Astrocyte (in vitro differentiated cells and primary cell): Measurements from ENCODE around the gene GPR137B. TPM values are rescaled to one million over a fixed set of nuclear protein-coding genes. Genes with fewer than 3 reads are reported as not detected.

Source experiments
- DNase-seq: peaks from one replicate; pipeline ENCODE4 v3.0.0-alpha.2; 2010; ENCODE audit warnings: low read depth
- FAIRE-seq: peaks from 2 replicates; lab custom pipeline; 2011; peaks lifted over from hg19 to GRCh38; lab: Jason Lieb, UNC
- H2AFZ ChIP-seq: 2 replicates; pipeline ENCODE4 v1.6.0; 2012; ENCODE audit warnings: low read depth, low read length, inconsistent platforms
- H3K27ac ChIP-seq: 2 replicates; pipeline ENCODE4 v1.5.1; 2011; ENCODE audit warnings: low read depth, low read length, inconsistent platforms
- H3K27me3 ChIP-seq: 2 replicates; pipeline ENCODE4 v1.6.0; 2011; ENCODE audit warnings: low read length, inconsistent platforms; ENCODE audit not compliant: insufficient read depth
- H3K36me3 ChIP-seq: 2 replicates; pipeline ENCODE4 v1.5.1; 2011; ENCODE audit warnings: low read length, inconsistent platforms; ENCODE audit not compliant: insufficient read depth
- H3K4me1 ChIP-seq: 2 replicates; pipeline ENCODE4 v1.5.1; 2011; ENCODE audit warnings: low read length, inconsistent platforms; ENCODE audit not compliant: insufficient read depth
- H3K4me2 ChIP-seq: 2 replicates; pipeline ENCODE4 v1.6.0; 2012; ENCODE audit warnings: low read length, inconsistent platforms
- H3K4me3 ChIP-seq: 2 replicates; pipeline ENCODE4 v1.5.1; 2011; ENCODE audit warnings: low read depth, mild to moderate bottlenecking, low read length, inconsistent platforms; ENCODE audit not compliant: insufficient read depth
- H3K79me2 ChIP-seq: 2 replicates; pipeline ENCODE4 v1.6.0; 2012; ENCODE audit warnings: mild to moderate bottlenecking, low read length, inconsistent platforms; ENCODE audit not compliant: insufficient read depth
- H3K9ac ChIP-seq: 2 replicates; pipeline ENCODE4 v1.6.0; 2012; ENCODE audit warnings: mild to moderate bottlenecking, low read length, inconsistent platforms
- H3K9me3 ChIP-seq: 2 replicates; pipeline ENCODE4 v1.5.1; 2012; ENCODE audit warnings: low read depth, mild to moderate bottlenecking, low read length, inconsistent platforms; ENCODE audit not compliant: insufficient read depth
- H4K20me1 ChIP-seq: 2 replicates; pipeline ENCODE4 v1.6.0; 2012; ENCODE audit warnings: low read length, inconsistent platforms; ENCODE audit not compliant: insufficient read depth
- H3K27ac Mint-ChIP-seq: one replicate; pipeline ENCODE4 v1.8.0; 2021; ENCODE audit warnings: mild to moderate bottlenecking, mixed read lengths; ENCODE audit not compliant: unreplicated experiment
- H3K27me3 Mint-ChIP-seq: one replicate; pipeline ENCODE4 v1.8.0; 2021; ENCODE audit warnings: low read depth, mixed read lengths; ENCODE audit not compliant: unreplicated experiment
- H3K36me3 Mint-ChIP-seq: one replicate; pipeline ENCODE4 v1.8.0; 2021; ENCODE audit warnings: low read depth, mixed read lengths; ENCODE audit not compliant: unreplicated experiment
- H3K4me1 Mint-ChIP-seq: one replicate; pipeline ENCODE4 v1.8.0; 2021; ENCODE audit warnings: low read depth, mixed read lengths; ENCODE audit not compliant: unreplicated experiment
- H3K4me3 Mint-ChIP-seq: one replicate; pipeline ENCODE4 v1.8.0; 2021; ENCODE audit warnings: mild to moderate bottlenecking, moderate library complexity, mixed read lengths; ENCODE audit not compliant: unreplicated experiment
- H3K9me3 Mint-ChIP-seq: one replicate; pipeline ENCODE4 v1.8.0; 2021; ENCODE audit warnings: mild to moderate bottlenecking, mixed read lengths; ENCODE audit not compliant: unreplicated experiment
- CTCF ChIP-seq: IDR thresholded peaks from 2 replicates; pipeline ENCODE4 v1.5.1; 2011; ENCODE audit warnings: low read depth, mild to moderate bottlenecking, inconsistent platforms, low read length, moderate library complexity; ENCODE audit not compliant: insufficient read depth
- EZH2 ChIP-seq: IDR thresholded peaks from 2 replicates; pipeline ENCODE4 v1.6.1; 2012; ENCODE audit warnings: mild to moderate bottlenecking, low read length, inconsistent platforms; ENCODE audit not compliant: insufficient read depth
- total RNA-seq: library from RNA; stranded (reverse); gene quantifications from 2 replicates; pipeline ENCODE4 v1.2.1, GENCODE V29; 2021

GPR137B gene
- total RNA-seq, 1 donor from 2014 or later: 12.9 TPM

GRCh38 chr1:236200925-236201324, 58.6 kb downstream of the GPR137B start:
- Mint-ChIP-seq H3K4me1 (peaks cover 1% of the 10 kb centered on the region), H3K27me3 (no peaks in the 10 kb centered on the region), H3K36me3 (peaks cover 38% of the 10 kb centered on the region), H3K9me3 (peaks cover 20% of the 10 kb centered on the region), H3K27ac (no peak overlapping the region), H3K4me3 (no peak overlapping the region)
- TF ChIP-seq EZH2: no peak
- TF ChIP-seq CTCF: no peak
- no peaks in the 10 kb centered on the region for H3K79me2 ChIP-seq
- H3K4me2 ChIP-seq: no peak overlapping the region
- H2AFZ ChIP-seq: no peak overlapping the region
- no peak overlapping the region for H3K4me3 ChIP-seq
- H3K9me3 ChIP-seq: no peaks in the 10 kb centered on the region
- no peak overlapping the region for H3K27ac ChIP-seq
- no peaks in the 10 kb centered on the region for H3K4me1 ChIP-seq
- no peaks in the 10 kb centered on the region for H4K20me1 ChIP-seq
- DNase-seq (no peak), FAIRE-seq (no peak)
- no peaks in the 10 kb centered on the region for H3K27me3 ChIP-seq
- H3K9ac ChIP-seq: no peak overlapping the region
- H3K36me3 ChIP-seq: peaks cover 2% of the 10 kb centered on the region

- Mint-ChIP-seq H3K4me1 (peaks cover 6% of the 10 kb centered on the region), H3K27ac (no peak overlapping the region), H3K36me3 (peaks cover 37% of the 10 kb centered on the region), H3K9me3 (peaks cover 20% of the 10 kb centered on the region), H3K27me3 (no peaks in the 10 kb centered on the region), H3K4me3 (no peak overlapping the region)
- no peak for DNase-seq
- no peak overlapping the region for H3K4me2 ChIP-seq
- no peak for FAIRE-seq
- H3K79me2 ChIP-seq: no peaks in the 10 kb centered on the region
- no peak overlapping the region for H3K27ac ChIP-seq
- no peak overlapping the region for H3K9ac ChIP-seq
- no peaks in the 10 kb centered on the region for H4K20me1 ChIP-seq
- no peak overlapping the region for H2AFZ ChIP-seq
- no peak for TF ChIP-seq EZH2
- TF ChIP-seq CTCF: no peak
- H3K4me1 ChIP-seq: no peaks in the 10 kb centered on the region
- H3K36me3 ChIP-seq: peaks cover 2% of the 10 kb centered on the region
- no peaks in the 10 kb centered on the region for H3K27me3 ChIP-seq
- H3K9me3 ChIP-seq: no peaks in the 10 kb centered on the region
- no peak overlapping the region for H3K4me3 ChIP-seq
Observed at GRCh38 chr1:236201786-236202185, 59.4 kb downstream of the GPR137B start.

GRCh38 chr1:236204039-236204438, 61.7 kb downstream of the GPR137B start:
- Histone ChIP-seq H3K4me1 (no peaks in the 10 kb centered on the region), H3K9ac (no peak overlapping the region), H3K36me3 (peaks cover 2% of the 10 kb centered on the region), H3K9me3 (no peaks in the 10 kb centered on the region), H3K4me2 (no peak overlapping the region), H3K27me3 (no peaks in the 10 kb centered on the region), H3K79me2 (no peaks in the 10 kb centered on the region), H4K20me1 (no peaks in the 10 kb centered on the region), H3K27ac (no peak overlapping the region), H2AFZ (no peak overlapping the region), H3K4me3 (no peak overlapping the region)
- peaks cover 20% of the 10 kb centered on the region for H3K9me3 Mint-ChIP-seq
- H3K4me3 Mint-ChIP-seq: no peak overlapping the region
- H3K27me3 Mint-ChIP-seq: no peaks in the 10 kb centered on the region
- no peak for DNase-seq
- FAIRE-seq: peak; percentile 20
- H3K4me1 Mint-ChIP-seq: peaks cover 9% of the 10 kb centered on the region
- peaks cover 31% of the 10 kb centered on the region for H3K36me3 Mint-ChIP-seq
- H3K27ac Mint-ChIP-seq: no peak overlapping the region
- no peak for TF ChIP-seq EZH2
- no peak for TF ChIP-seq CTCF
